ENCODE results near the gene PPHLN1. TPM values are rescaled to one million over a fixed set of nuclear protein-coding genes. Genes with fewer than 3 reads are reported as not detected.

PPHLN1 gene
- total and polyA plus RNA-seq, 2 donors (not counting 1 experiment from before 2014, with no cell fraction given), result 47.6 to 91.4 TPM

DNA sequence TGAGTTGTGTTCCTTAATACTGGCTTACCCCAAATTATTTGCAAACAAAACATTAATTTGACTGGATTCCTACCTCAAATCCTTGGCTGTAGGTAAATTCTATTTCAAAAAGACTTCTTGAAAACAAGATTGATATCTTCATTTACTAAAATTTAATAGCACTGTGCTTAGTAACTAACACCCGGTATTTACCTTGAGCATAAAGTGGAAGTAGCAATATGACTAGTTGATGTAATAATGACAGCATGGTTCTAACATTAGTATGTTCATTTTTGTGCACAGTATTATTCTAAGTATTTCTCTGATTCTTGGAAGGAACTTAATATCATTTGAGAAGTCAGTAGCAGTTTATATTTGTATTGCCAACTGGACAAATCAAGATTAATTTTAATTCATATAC lies 96.8 kb downstream of the PPHLN1 start:
- Histone ChIP-seq H3K27me3 (ENCODE audit: control insufficient read depth, insufficient read depth, low read length) (no peaks in the 10 kb centered on the region), H3K9me3 (ENCODE audit: control insufficient read depth, insufficient read depth, low read depth, low read length) (no peaks in the 10 kb centered on the region), H2AFZ (ENCODE audit: low read length) (no peak overlapping the region), H3K4me1 (ENCODE audit: control insufficient read depth, extremely low read depth, insufficient read depth, low read length) (no peaks in the 10 kb centered on the region), H3K4me3 (replicated peaks in 1 of 4; ENCODE audit: control extremely low read depth in 1 of 4, insufficient read depth in 1 of 4, low read depth in 3 of 4, low read length in 4 of 4) (no peak overlapping the region), H4K20me1 (ENCODE audit: control insufficient read depth, extremely low read depth, insufficient read depth, low read length) (no peaks in the 10 kb centered on the region), H3K9ac (ENCODE audit: insufficient read depth, low read length) (no peak overlapping the region), H3K4me2 (ENCODE audit: extremely low read depth, insufficient read depth, low read length) (peak overlapping the region; percentile 62), H3K36me3 (ENCODE audit: control insufficient read depth, insufficient read depth, low read length) (peaks cover 2% of the 10 kb centered on the region), H3K27ac (ENCODE audit: insufficient read depth, low read length) (peak overlapping the region; percentile 18), H3K79me2 (ENCODE audit: control insufficient read depth, insufficient read depth, low read length) (no peaks in the 10 kb centered on the region)
- no peak for TF ChIP-seq EZH2 (IDR thresholded peaks at IDR 0.05; ENCODE audit: low read length, missing control alignments)
- TF ChIP-seq, protein P1, sequence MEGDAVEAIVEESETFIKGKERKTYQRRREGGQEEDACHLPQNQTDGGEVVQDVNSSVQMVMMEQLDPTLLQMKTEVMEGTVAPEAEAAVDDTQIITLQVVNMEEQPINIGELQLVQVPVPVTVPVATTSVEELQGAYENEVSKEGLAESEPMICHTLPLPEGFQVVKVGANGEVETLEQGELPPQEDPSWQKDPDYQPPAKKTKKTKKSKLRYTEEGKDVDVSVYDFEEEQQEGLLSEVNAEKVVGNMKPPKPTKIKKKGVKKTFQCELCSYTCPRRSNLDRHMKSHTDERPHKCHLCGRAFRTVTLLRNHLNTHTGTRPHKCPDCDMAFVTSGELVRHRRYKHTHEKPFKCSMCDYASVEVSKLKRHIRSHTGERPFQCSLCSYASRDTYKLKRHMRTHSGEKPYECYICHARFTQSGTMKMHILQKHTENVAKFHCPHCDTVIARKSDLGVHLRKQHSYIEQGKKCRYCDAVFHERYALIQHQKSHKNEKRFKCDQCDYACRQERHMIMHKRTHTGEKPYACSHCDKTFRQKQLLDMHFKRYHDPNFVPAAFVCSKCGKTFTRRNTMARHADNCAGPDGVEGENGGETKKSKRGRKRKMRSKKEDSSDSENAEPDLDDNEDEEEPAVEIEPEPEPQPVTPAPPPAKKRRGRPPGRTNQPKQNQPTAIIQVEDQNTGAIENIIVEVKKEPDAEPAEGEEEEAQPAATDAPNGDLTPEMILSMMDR (conservative IDR thresholded peaks at IDR 0.05 in 1 of 2, IDR thresholded peaks at IDR 0.05 in 1 of 2; ENCODE audit: low read depth in 1 of 2, low read length in 2 of 2), result no peak
- DNase-seq (ENCODE audit: low read depth in 2 of 2), result no peak

DNA sequence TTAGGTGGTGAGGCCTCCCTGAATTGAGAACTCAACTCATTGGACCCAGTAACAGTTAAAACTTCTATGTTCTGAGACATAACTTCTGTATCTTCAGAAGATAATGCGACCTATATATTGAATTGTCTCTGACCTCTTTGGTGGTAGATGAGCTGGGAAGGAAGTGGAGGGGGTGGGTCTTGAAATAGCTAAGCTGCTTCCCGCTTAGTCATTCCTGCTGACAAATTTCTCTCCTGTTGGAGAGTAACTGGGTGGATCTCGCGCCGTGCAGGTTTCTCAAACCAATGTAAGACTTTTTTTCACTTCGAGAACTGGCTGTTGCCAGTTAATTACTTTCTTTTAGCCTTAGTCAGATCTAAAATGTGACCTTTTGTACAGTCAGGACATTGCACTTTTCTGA lies 100.8 kb downstream of the PPHLN1 start:
- no peaks in the 10 kb centered on the region for H3K36me3 ChIP-seq (ENCODE audit: control insufficient read depth, insufficient read depth, low read length)
- H3K4me2 ChIP-seq (ENCODE audit: extremely low read depth, insufficient read depth, low read length), result no peak overlapping the region
- TF ChIP-seq EZH2 (IDR thresholded peaks at IDR 0.05; ENCODE audit: low read length, missing control alignments), result no peak
- TF ChIP-seq, protein P1 (conservative IDR thresholded peaks at IDR 0.05 in 1 of 2, IDR thresholded peaks at IDR 0.05 in 1 of 2; ENCODE audit: low read depth in 1 of 2, low read length in 2 of 2), result no peak
- H3K9ac ChIP-seq (ENCODE audit: insufficient read depth, low read length), result no peak overlapping the region
- H3K4me3 ChIP-seq (replicated peaks in 1 of 4; ENCODE audit: control extremely low read depth in 1 of 4, insufficient read depth in 1 of 4, low read depth in 3 of 4, low read length in 4 of 4), result no peak overlapping the region
- no peaks in the 10 kb centered on the region for H3K27me3 ChIP-seq (ENCODE audit: control insufficient read depth, insufficient read depth, low read length)
- peak; percentile 51 to 83 for DNase-seq (ENCODE audit: low read depth in 2 of 2)
- H2AFZ ChIP-seq (ENCODE audit: low read length), result no peak overlapping the region
- H3K4me1 ChIP-seq (ENCODE audit: control insufficient read depth, extremely low read depth, insufficient read depth, low read length), result no peaks in the 10 kb centered on the region
- no peaks in the 10 kb centered on the region for H4K20me1 ChIP-seq (ENCODE audit: control insufficient read depth, extremely low read depth, insufficient read depth, low read length)
- no peaks in the 10 kb centered on the region for H3K9me3 ChIP-seq (ENCODE audit: control insufficient read depth, insufficient read depth, low read depth, low read length)
- H3K79me2 ChIP-seq (ENCODE audit: control insufficient read depth, insufficient read depth, low read length), result no peaks in the 10 kb centered on the region
- H3K27ac ChIP-seq (ENCODE audit: insufficient read depth, low read length), result no peak overlapping the region

DNA sequence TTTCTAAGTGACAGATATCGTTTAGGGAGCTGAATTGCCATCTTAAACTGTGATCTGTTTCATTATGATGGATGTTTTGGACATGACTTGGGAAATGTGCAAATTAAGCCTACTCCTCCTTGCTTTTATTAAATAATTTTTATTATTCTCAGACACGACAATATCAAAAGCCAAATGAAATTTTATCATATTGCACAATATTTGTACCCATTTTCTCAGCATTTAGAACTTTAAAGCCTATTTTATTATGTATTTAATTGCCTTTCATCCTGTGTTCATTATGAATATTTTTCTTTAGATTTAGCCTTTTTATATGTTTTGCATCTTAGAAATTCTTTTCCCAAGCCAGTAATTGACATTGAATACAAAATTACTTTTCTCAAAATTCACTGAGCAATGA lies 102.9 kb downstream of the PPHLN1 start:
- no peak overlapping the region for H3K27ac ChIP-seq (ENCODE audit: insufficient read depth, low read length)
- H4K20me1 ChIP-seq (ENCODE audit: control insufficient read depth, extremely low read depth, insufficient read depth, low read length), result no peaks in the 10 kb centered on the region
- H3K9me3 ChIP-seq (ENCODE audit: control insufficient read depth, insufficient read depth, low read depth, low read length), result no peaks in the 10 kb centered on the region
- H3K79me2 ChIP-seq (ENCODE audit: control insufficient read depth, insufficient read depth, low read length), result no peaks in the 10 kb centered on the region
- TF ChIP-seq EZH2 (IDR thresholded peaks at IDR 0.05; ENCODE audit: low read length, missing control alignments), result no peak
- TF ChIP-seq, protein P1 (conservative IDR thresholded peaks at IDR 0.05 in 1 of 2, IDR thresholded peaks at IDR 0.05 in 1 of 2; ENCODE audit: low read depth in 1 of 2, low read length in 2 of 2), result no peak
- H3K36me3 ChIP-seq (ENCODE audit: control insufficient read depth, insufficient read depth, low read length), result no peaks in the 10 kb centered on the region
- no peak overlapping the region for H3K4me3 ChIP-seq (replicated peaks in 1 of 4; ENCODE audit: control extremely low read depth in 1 of 4, insufficient read depth in 1 of 4, low read depth in 3 of 4, low read length in 4 of 4)
- no peak overlapping the region for H3K9ac ChIP-seq (ENCODE audit: insufficient read depth, low read length)
- DNase-seq (ENCODE audit: low read depth in 2 of 2), result no peak
- no peak overlapping the region for H3K4me2 ChIP-seq (ENCODE audit: extremely low read depth, insufficient read depth, low read length)
- H2AFZ ChIP-seq (ENCODE audit: low read length), result no peak overlapping the region
- H3K4me1 ChIP-seq (ENCODE audit: control insufficient read depth, extremely low read depth, insufficient read depth, low read length), result no peaks in the 10 kb centered on the region
- no peaks in the 10 kb centered on the region for H3K27me3 ChIP-seq (ENCODE audit: control insufficient read depth, insufficient read depth, low read length)

Measured in fibroblast of lung (primary cell).